COLO668 (cell line): Measurements from ENCODE around the gene DLGAP1.

Experiments used
- DNase-seq: peaks from one replicate; lab custom pipeline; 2025; ENCODE audit not compliant: unreplicated experiment; lab: John Stamatoyannopoulos, UW

DLGAP1 gene

DNA sequence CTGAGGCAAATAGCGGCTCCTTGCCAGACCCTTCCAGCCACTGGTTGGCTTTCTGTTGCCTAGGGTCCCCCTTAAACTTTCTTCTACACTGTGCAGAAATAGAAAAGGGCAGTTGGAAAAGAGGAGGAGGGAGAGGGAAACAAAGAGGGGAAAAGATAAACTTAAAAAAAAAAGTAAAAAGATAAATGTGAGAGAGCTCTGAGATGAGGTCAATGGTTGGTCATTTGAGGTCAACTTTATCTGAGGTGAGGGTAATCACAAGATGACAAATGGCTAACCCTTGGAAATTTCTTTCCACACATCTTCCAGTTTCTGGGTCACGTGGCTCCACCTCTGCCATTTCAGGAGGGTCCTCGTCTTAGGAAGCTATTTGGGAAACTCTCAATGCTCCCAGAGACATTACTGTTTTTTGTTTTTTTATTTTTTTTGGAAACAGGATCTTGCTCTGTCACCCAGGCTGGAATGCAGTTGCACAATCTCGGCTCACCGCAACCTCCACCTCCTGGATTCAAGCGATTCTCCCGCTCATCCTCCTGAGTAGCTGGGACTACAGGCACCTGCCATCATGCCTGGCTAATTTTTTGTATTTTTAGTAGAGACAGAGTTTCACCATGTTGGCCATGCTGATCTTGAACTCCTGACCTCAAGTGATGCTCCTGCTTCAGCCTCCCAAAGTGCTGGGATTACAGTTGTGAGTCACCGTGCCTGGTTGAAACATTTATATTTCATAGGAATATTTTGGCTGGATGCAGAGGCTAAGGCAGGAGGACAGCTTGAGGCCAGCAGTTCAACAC, 805.3 kb downstream of the DLGAP1 start:
- no peak for DNase-seq

DNA sequence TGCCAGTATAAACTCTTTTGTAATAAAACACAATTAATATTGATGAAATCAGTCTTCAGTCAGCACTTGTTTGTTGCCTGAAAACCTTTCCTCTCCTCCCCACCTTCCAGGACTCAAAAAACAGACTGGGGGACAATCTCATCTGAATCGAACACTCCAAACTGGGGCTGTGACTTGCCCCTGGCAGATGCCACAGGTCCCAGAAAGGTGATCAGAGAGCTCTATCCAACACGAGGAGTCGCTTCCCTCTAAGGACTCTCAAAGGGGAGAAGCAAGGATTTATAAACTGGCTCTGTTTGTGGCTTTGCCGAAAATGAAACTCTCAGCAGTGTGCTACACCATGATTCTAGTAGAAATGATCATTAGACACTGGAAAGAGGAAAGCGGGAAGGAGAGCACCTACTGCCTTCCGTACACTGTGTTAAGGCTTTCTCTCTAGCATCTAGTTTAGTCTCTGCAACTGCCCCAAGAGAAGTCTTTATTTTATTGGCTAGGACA, 805.9 kb downstream of the DLGAP1 start:
- DNase-seq = no peak

DNA sequence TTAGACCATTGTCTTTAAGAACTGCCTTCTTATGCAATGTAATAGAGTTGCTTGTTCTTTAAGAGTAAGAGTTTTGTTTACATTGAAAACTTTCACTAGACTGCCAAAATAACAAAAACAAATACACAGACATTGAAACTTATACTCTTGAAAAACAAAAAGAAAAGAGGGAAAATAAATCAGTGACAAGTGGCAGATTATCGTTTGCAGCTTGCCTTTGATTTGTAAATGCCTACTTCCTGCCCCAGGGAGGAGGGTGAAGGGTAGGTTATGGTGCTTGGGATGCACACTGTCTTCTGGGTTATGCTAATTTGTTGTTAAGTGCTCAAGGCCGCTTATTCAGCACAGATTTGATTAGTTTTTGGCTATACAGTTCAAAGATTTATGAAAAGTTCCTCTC, 806.5 kb downstream of the DLGAP1 start:
- DNase-seq = no peak

DNA sequence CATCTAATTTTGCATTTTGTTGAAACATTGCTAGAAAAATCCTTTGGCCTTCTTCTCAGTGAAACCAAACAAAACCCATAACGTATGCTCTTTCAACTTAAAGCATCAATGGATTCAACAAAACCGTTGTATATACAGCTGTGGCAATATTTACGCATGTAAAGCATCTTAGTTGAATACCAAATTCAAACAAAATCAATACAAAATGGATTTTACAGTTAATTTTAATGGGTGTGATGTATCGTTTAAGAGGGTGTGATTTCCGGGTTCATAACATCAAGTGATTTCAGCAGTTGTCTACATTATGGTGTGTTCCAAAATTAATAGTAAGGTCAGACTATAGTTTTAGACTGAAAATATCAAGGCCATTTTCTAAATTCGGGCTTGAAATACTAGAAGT, 806.9 kb downstream of the DLGAP1 start:
- no peak for DNase-seq

DNA sequence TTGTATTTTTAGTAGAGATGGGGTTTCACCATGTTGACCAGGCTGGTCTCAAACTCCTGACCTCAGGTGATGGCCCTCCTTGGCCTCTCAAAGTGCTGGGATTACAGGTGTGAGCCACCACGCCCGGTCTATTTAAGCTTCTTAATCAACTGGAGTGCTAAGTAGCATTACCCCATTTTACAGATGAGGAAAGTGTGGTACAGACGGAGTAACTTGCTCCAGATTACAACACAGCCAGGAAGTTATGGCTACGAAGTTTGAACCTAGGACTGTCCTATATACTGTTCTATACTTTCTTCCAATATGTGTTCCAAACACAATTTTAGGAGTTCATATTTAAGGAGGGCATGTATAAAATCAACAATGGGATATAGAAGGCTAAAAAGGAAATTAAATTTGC, 807.5 kb downstream of the DLGAP1 start:
- DNase-seq = no peak

DNA sequence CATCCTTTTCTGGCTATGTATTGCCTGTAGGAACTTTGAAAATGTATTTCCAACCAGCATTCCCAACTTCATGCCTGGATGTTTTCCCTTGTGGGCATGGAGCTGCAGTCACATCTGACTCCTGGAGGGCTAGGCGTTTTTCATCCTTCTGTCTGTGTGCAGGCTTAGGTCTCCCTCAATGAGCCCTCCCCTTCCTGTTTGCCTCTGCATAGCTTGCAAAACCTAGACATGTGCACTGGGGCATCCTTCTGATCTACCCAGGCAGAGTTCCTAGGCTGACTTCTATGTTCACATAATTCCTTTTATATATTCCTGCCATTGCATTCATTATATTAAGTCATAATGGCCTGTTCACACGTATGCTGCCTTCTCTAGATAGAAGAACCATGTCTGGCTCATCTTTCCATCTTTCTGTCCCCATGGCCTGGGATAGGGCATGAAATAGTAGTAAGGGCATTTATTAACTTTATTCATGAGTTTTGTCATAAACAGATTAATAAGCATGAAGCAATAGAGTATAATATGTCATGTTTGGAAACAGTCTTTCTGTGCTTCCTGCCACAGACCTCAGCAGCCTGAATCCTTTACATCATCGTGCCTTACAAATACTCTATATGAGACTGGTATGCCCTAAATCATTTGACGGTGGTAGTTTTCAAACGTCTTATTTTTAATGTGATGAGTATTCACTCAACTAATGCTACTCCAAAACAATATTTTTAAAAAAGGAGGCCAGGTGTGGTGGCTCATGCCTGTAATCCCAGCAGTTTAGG, 809.5 kb downstream of the DLGAP1 start:
- DNase-seq = no peak

DNA sequence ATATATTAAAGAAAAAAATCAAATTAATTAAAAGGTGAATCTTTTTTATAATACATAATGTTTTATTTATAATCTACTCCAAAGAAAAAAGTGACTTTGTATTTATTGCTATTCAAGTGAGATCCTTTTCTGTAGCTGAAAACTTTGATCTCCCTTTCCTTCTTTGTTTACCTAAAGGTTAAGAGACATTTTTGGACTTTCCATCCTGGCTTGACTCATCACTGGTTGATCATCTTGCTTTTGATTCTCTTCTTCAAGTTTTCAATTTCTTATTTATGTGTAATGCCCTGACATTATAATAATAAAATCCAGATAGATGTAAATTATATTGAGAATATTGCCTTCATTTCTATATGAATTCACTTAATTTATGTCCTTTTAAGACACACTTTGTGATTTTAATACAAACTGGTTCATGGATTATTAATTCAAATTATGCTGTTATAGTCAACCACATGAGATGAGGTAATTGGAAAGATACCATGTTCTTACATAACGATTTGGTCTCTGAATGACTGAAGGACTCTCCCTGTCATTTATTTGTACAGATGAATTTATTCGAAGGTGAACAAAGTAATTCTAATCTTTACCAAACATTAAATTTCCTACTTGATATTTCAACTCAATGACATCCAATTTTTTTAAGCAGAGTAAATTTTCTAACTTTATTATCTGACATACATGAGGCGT, 820.7 kb downstream of the DLGAP1 start:
- DNase-seq = no peak

DNA sequence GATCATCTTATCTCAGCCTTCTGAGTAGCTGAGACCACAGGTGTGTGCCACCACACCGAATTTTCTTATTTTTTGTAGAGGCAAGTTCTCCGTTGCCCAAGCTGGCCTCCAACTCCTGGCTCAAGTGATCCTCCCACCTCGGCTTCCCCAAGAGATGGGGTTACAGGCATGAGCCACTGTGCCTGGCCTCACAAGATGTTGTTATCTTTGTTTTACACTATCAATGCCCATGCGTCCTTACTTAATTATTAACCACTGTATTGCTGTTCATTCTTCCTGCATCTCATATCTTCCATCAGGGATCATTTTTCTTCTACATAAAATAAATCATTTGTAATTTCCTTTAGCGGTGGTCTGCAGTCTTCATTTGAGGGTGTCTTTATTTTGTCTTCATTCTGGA, 823.2 kb downstream of the DLGAP1 start:
- DNase-seq = no peak

DNA sequence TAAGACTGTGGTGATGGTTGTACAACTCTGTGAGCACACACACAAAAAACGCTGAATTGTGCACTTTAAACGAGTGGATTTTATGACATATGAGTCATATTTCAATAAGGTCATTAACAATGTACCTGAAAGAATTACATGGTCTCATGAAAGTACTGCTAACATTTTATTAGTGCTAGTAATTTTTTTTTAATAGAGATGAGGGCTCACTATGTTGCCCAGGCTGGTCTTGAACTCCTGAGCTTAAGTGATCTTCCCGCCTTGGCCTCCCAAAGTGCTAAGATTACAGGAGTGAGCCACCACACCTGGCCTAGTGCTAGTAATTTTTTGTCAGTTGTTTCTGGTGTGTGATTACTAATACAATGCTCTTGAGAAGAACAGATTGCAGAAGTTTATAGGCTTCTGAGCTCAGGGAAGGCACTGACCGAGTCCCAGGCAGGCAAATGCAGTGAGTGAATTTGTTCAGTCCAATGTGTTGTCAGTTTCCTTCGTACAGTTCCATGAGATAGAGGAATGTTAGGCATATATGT, 828.1 kb downstream of the DLGAP1 start:
- no peak for DNase-seq

DNA sequence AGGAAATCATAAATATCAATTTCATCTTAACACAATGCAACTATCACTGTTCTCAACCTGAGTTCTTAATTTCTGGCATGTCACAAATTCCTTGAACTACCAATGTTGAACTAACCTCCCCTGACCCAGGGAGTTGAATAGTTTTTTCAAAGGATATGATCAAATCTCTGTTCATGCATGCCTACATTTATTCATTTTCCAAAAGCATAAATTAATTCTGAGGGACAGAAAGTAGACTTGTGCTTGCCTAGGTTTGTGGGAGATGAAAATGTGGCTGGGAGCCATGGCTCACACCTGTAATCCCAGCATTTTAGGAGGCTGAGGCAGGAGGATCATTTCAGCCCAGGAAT, 829.4 kb downstream of the DLGAP1 start:
- DNase-seq = no peak

DNA sequence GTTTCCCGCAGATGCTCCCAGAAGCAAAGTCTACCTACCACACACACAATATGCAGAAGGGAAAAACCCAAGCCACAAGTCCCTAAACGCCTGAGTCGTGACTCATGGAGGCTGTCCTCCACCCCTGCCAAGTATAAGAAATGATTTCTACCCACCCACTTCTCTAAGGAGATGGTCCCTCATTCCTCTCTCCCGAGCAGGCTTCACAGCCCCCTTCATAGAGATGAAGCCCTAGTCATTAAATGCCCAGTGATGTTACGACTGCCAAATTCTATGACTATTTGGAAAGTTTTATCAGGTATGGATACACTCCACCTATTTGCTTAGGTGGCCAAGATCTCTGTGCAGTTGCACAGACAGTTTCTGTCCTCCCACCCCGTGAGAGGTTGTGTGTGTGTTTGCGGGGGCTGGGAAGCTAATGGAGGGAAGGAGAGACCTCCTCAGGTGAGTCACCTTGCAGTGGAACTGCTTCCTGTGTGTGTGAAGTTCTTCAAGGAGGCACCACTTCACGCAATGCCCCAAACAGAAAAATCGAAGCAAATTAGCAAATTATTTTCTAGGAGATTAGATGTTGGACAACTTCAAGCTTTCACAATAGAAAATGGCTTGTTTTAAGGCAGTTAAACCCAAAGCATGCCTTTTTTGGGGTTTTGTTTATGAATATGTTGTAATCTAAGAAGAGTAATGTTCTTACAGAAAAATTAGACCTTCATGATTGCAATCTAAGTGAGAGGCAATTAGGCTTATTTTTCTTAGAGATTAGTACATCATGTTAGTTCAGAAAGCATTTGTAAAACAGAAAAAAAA, 830.0 kb downstream of the DLGAP1 start:
- no peak for DNase-seq

DNA sequence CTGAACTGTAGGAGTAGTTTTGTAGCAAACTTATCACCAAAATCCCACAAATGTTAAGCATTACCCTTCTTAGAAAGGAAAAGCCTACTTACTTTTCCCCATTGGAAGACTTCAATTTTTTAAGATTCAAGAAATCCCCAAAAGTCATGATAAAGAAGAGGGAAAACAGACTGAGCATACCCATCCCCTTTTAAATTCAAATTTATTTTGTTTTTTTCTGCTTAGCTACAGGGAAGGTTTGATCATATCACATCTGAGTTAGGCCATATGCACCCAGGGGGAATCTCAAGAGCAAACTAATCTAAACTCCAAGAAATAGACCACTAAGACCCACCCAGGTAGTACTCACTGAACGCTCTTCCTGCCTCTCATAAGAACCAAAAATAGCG, 830.6 kb downstream of the DLGAP1 start:
- no peak for DNase-seq

DNA sequence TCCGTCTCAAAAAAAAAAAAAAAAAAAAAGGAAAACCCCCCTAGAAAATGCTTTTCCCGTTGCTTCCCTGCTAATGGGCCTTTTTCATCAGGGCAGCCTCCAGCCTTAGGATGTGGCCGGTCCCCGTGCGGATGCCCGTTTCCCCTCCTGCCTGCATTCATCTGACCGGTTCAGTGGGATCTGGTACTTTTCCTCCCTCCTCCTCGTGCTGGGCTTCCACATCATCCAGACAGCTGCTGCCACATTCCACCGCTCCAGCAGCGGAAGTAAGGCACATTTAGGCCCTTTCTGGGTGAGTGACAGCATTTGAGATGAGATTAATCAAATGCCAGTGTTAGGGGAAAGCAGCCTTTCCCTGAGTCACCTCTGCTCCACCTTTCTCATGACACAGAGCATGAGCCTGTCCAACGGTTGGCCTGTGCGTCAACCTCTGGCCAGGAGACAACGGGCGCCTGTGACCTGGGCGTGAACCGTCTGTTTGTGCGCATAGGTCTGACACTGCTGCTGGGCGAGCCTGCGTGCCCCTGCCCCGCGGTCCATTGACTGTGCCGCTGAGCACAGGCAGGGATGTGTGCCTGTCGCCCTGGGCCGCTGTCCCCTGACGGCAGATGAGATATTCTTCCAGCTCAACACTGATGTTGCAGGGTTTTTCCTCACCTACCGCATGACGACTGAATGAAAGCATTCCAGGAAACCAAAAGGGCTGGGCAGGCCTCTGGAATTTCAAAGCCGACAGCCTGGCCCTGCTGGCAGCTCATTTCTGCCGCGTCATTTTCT, 831.1 kb downstream of the DLGAP1 start:
- no peak for DNase-seq

DNA sequence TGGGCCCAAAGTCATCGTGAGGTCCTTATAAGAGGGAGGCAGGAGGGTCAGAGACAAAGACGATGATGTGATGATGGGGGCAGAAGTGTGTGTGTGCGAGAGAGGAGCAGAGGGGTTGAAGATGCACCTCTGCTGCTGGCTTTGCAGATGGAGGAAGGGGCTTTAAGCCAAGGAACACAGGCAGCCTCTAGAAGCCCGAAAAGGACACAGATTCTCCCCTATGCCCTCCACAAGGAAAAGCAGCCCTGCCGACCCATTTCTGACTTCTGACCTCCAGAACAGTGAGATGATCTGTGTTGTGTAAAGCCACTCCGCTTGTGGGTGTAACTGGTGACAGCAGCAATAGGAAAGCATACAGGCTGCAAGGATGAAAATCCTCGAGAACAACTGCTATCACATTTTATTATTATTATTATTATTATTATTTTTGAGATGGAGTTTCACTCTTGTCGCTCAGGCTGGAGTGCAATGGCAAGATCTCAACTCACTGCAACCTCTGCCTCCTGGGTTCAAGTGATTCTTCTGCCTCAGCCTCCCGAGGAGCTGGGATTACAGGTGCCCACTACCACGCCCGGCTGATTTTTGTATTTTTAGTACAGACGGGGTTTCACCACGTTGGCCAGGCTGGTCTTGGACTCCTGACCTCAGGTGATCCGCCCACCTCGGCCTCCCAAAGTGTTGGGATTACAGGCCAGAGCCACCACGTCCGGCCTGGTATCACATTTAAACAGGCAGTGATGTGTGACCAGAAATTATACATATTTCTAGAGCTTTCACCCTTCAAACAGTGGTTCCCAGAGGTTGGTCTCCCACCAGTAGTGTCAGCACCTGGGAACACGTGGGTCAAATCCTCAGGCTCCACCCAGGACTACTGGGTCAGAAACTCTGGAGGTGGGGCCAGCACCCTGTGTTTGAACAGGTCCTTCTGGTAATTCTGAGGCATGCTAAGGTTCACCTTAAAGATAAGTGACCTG, 834.7 kb downstream of the DLGAP1 start:
- no peak for DNase-seq

DNA sequence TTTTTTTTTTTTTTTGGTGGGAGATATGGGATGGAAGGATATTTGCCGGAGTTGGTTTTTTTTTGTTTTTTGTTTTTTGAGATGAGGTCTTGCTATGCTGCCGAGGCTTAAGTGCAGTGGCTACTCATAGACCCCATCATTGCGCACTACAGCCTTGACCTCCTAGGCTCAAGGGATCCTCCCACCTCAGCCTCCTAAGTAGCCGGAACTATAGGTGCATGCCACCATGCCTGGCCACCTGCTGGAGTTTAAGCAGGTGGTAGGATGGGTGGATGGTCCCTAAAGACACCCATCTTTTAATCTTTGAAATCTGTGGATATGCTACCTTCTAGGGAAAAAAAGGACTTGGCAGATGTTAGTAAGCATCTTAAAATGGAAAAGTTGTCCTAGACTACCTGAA, 835.4 kb downstream of the DLGAP1 start:
- no peak for DNase-seq

DNA sequence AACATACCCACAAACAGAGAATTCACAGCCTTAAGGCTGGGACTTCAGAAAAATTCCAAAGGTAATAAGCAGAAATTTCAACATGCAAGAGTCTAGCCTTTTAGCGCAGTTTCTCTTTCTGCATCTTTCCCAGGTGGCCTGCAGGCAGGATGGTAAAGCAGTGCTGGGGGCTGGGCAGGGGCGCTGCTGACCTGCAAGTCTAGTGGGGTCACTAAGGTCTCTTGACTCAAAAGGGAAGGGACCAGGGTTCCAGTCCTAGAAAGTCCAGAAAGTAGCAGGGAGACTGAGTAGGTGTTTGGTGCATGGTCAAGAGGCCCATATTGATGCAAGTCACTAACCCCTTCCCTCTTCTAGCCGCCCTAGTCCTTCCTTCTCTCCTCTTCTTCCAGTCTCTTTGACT, 835.9 kb downstream of the DLGAP1 start:
- no peak for DNase-seq

DNA sequence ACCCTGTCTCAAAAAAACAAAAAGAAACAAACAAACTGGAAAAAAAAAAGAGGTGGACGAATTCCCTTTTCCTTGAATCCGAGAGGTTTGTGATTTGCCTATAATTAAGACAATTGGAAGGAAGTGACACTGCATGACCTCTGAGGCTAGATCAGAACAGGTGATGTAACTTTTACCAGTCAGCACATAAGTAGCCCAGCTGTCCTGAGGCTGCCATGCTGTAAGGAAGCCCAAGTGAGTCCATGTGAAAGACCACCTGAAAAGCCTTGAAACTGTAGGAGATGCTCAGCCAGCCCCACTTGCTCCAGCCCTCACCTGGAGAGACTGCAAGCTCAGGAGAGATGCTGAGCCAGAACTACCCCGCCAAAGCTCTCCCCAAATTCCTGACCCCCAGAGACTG, 838.4 kb downstream of the DLGAP1 start:
- no peak for DNase-seq

DNA sequence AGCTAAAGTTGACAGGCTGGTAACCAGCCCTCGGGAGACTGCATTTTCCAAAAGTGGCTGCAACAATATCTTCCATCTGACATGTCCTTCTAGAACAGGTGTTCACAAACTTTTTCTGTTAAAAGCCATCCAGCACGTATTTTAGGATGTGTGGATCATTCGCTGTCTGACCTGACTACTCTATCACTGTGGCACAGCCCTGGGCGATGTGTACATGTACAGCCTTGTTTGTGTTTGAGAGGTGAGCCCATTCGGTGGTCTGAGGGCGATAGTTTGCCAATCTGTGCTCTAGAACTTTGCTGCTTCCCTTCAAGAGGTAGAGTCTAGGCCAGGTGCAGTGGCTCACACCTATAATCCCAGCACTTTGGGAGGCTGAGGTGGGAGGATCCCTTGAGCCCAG, 839.0 kb downstream of the DLGAP1 start:
- no peak for DNase-seq
